ENCODE results near the gene PDCD1.

DNA sequence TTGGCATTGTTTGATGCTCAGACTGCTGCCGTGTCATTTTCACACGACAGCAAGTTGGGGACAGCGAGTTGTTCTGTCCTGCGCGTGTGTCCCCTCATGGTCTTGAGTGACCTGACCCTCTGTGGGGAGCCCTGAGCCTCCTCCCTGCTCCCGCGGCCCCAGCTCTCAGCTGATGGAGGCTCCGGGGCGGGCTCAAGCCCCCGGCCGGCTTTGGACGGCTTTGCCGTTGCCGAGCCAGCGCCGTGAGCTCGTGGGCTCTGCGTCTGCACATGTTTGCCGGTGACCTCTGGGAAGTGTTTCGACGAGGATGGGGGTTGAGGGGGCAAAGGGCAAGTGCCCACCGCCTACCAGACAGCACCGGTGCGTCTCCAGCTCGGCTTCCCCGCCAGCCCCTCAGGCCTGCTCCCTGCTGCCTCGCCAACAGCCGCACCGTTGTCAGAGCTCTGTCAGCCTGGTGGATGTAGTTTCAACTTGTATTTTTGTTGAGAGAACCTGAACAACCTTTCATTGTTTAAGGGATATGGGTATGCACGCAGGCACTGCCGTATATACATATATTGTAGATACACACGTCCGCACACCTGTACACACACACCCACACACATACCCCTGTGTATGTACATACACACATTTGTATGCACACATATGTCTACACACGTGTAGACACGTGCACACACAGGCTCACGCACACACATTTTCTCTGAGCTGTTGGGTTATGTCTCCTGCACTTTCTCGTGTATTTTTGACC is 13.7 kb downstream of the PDCD1 start:
- TF ChIP-seq, protein P1, sequence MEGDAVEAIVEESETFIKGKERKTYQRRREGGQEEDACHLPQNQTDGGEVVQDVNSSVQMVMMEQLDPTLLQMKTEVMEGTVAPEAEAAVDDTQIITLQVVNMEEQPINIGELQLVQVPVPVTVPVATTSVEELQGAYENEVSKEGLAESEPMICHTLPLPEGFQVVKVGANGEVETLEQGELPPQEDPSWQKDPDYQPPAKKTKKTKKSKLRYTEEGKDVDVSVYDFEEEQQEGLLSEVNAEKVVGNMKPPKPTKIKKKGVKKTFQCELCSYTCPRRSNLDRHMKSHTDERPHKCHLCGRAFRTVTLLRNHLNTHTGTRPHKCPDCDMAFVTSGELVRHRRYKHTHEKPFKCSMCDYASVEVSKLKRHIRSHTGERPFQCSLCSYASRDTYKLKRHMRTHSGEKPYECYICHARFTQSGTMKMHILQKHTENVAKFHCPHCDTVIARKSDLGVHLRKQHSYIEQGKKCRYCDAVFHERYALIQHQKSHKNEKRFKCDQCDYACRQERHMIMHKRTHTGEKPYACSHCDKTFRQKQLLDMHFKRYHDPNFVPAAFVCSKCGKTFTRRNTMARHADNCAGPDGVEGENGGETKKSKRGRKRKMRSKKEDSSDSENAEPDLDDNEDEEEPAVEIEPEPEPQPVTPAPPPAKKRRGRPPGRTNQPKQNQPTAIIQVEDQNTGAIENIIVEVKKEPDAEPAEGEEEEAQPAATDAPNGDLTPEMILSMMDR (IDR thresholded peaks at IDR 0.05) = no peak
- TF ChIP-seq EP300 (IDR thresholded peaks at IDR 0.05) = no peak
- TF ChIP-seq POLR2A (IDR thresholded peaks at IDR 0.05) = no peak

Data from suprapubic skin (tissue), 3 donors.